Activated effector memory CD4-positive, alpha-beta T cell treated with Interleukin-2 at 50 U/mL for 16 hours (primary cell): ENCODE measurements around the gene PMM2.
"Not testable (repeated sequence)": the region's sequence is repeated elsewhere in the genome, so short reads cannot be mapped to it uniquely, and the experiment has no call there.

Source experiments
- DNase-seq: peaks from one replicate; pipeline ENCODE4 v3.0.0-alpha.2; 2020

PMM2 gene

DNA sequence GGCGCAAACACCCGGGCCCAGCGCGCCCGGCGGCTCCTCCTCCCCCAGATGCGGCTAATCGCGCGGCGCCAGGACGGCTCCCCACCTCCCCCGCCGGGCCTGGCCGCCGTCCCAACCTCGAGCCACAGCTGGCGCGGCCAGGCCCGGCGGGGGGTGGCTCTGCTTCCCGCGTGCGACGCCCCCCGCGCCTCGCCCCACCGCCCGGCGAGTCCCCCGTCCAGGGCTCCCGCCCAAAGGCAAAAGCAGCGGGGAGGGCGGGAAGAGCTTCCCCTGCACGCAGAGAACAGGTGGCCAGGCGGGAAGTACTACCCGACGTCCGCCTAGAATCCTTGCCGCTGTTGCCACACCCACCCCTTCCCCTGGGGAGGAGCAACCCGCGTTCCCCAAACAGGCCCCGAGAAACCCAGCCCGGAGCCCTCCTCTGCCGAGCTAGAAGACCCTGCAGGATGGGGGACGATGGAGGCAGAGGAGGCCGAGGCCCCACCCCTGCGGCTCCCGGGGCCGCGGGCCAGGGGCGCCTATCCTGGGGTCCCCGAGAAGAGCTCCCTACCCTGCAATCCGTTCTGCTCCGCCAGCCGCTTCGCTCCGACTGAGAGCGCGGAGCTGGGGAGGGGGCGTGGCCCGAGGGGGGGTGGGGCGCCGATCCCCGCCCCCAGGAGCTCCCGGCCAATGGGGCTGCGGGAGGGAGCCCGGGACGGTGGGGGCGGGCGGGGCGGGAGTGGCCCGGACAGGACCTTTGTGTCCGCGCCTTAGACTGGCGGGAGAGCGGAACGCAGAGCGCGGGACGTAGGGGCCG is 71.0 kb downstream of the PMM2 start, which contains the start of gene CARHSP1:
Gene CARHSP1, minus strand, starts transcription at position 591 of the 796 bp plus-strand sequence. CDS start 9,678 bp downstream, outside the sequence.
- DNase-seq, result peak; percentile 83

DNA sequence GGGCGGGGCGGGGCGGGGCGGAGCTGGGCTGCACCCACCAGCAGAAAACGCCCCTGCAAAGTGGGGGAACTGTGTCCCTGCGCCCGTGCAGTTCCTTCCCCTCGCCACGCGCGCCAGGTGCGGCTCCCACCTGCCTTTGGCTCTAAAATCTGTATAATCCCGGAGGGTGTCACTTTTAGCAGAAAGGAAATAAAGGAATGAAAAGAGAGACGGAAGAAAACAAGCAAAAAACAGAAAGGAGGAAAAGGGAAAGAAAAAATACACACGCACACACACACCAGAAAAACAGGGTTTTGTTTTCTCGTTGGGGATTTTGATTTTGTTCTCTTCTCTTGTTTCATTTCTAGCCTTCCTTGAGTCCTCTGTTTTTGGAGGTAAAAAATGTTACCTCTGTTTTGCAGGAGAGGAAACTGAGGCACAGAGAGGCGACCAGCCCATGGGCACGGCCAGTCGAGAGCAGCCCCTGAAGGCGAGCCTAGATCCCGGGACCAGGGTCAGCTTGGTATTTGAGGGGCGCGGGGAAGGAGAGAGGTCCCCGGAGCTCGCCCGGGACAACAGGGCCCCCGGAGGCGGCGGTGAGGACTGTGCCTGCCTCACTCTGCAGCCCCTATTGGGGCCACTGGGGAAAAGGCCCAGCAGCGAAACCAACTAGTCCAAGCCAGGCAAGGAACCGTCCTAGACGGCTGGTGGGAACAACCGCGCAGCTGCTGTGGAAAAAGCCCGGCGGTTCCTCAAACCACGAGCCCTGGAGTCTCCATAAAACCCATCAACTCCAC is 71.8 kb downstream of the PMM2 start:
- no peak for DNase-seq

GRCh38 chr16:8869988-8870241 is 72.3 kb downstream of the PMM2 start:
- DNase-seq, result not testable (repeated sequence)

DNA sequence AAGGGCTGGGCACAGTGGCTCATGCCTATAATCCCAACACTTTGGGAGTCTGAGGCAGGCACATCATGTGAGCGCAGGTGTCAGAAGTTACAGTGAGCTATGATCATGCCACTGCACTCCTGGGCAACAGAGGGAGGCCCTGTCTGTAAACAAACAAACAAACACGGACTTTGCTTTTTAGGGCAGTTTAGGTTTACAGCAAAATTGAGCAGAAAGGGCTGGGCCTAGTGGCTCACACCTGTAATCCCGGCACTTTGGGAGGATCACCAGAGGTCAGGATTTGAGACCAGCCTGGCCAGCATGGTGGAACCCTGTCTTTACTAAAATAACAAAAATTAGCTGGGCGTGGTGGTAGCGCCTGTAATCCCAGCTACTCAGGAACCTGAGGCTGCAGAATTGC is 74.4 kb downstream of the PMM2 start:
- no peak for DNase-seq

DNA sequence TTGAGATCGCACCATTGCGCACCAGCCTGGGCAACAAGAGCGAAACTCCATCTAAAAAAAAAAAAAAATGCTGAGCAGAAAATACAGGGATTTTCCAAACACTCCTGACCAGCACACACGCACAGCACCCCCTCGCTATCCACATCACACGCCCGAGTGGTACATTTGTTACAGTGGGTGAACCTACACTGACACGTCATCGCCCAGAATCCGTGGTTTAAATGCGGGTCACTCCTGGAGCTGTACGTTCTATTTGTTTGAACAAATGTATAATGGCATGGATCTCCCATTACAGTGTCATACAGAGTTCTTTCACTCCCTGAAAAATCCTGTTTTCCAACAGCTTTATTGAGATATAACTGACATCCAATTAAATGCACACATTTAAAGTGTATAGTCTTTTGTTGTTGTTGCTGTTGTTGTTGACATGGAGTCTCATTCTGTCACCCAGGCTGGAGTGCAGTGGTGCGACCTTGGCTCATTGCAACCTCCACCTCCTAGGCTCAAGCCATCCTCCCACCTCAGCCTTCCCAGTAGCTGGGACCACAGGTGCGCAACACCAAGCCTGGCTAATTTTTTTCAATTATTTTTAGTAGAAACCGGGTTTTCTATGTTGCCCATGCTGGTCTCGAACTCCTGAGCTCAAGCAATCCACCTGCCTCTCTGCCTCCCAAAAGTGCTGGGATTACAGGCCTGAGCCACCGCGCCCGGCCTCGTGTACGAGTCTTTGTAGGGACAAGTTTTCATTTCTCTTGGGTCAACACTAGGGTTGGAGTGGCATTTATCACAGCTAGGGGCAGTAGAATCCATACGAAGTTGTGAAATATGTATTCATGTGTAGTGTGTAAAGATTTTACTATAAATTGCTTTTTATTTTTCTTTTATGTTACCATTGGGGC is 75.6 kb downstream of the PMM2 start:
- no peak for DNase-seq

DNA sequence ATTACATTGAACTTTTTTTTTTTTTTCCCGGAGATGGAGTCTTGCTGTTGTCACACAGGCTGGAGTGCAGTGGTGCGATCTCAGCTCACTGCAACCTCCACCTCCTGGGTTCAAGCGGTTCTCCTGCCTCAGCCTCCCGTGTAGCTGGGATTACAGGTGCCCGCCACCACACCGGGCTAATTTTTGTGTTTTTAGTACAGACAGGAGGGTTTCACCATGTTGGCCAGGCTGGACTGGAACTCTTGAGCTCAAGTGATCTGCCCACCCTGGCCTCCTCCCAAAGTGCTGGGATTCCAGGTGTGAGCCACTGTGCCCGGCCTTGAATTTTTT is 76.2 kb downstream of the PMM2 start:
- not testable (repeated sequence) for DNase-seq

- no peak for DNase-seq
Measured at GRCh38 chr16:8874388-8874787, 76.7 kb downstream of the PMM2 start.

- not testable (repeated sequence) for DNase-seq
Measured at GRCh38 chr16:8875317-8875716, 77.7 kb downstream of the PMM2 start.

GRCh38 chr16:8877894-8878522 is 80.4 kb downstream of the PMM2 start:
- DNase-seq, result no peak

DNA sequence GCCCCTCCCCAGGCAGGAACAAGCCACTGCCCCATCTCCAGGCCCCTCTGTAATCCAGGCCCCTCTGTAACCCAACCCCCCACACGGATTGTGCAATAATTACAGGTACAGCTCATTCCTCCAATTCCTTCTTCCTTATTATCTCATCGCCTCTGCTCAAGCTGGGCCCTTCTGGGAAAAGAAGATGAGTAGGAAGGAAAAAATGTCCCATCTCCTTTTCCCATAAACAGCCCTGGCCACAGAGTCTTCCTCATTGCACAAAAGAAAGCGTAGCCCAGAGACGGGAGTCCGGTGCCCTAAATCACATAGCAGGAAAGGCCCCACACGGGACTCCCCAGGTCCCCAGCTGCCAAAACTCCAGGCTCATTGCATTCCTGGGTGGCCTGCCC is 80.9 kb downstream of the PMM2 start:
- DNase-seq, result no peak

DNA sequence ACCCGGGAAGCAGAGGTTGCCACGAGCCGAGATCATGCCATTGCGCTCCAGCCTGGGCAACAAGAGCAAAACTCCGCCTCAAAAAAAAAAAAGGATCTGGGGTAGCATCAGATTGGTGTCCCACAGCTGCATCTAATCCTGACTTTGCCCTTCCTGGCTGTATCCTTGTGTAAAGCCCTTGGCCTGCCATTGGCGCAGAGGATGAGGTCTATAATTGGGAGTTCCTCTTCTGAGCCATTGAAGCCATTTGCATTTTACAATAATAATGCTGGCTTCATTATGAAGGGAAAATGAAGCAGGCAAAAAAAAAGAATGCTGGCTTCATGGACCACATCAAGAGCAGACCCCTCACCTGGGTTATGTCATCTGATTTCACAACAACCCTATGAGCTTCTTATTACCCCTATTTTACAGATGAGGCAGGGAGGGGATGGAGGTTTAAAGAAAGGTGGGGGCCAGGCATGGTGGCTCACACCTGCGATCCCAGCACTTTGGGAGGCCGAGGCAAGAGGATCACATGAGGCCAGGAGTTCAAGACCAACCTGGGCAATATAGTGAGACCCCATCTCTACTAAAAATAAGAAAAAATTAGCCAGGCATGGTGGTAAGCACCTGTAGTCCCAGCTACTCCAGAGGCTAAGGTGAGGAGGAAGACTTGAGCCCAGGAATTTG is 83.3 kb downstream of the PMM2 start:
- no peak for DNase-seq

DNA sequence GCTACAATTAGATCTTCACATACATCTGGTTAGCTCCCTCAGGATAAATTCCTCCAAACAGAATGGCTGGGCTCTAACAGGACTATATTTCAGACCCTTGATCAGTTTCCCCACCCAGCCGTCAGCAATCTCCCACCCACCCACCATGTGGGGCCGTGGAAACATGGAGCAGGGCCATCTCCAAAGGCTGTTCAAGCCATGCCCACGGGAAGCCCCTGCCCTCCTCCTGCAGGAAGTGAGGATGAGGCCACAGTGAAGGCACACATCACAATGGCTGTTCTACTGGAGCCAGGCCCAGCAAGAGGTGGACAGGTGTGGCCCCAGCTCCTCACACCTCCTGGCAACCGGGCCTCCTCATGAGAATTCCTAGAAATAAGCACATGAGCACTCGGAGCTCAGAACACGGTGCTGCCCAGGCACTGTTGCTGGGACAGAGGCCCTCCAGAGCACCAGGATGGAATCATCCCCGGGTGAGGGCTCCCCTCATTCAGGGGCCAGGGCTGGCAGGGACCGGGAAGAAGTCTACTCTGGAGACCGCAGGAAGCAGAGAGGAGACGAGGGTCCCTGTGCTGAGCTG is 84.5 kb downstream of the PMM2 start, which contains the start of gene LITAFD:
Gene LITAFD, plus strand, starts transcription at position 311 of the 577 bp plus-strand sequence. CDS start 2,005 bp downstream, outside the sequence.
- DNase-seq, result no peak

DNA sequence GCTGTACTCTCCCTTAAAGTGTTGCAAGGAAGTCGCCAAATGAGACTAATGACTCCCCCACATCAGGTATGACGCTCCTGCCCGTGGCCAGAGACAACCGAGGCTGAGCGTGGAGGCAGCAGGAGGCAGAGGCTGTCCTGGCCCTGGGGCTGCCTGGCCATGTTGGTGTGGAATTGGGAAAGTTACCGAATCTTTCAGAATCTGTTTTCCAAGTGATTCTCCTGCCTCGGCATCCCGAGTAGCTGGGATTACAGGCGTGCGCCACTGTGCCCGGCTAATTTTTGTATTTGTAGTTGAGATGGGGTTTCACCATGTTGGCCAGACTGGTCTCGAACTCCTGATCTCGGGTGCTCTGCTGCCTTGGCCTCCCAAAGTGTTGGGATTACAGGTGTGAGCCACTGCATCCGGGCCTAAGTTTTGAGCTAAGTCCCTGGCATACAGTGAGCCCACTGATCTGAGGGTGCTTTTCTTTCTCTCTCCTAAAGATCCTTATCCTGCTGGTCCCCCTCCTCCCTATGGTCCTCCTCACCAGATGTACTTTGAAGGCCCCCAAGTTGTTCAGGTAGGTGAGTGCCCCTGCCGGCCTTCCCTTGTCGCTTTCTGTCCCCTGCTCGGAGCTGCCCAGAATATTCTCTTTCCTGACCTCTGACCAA is 85.2 kb downstream of the PMM2 start:
- no peak for DNase-seq

DNA sequence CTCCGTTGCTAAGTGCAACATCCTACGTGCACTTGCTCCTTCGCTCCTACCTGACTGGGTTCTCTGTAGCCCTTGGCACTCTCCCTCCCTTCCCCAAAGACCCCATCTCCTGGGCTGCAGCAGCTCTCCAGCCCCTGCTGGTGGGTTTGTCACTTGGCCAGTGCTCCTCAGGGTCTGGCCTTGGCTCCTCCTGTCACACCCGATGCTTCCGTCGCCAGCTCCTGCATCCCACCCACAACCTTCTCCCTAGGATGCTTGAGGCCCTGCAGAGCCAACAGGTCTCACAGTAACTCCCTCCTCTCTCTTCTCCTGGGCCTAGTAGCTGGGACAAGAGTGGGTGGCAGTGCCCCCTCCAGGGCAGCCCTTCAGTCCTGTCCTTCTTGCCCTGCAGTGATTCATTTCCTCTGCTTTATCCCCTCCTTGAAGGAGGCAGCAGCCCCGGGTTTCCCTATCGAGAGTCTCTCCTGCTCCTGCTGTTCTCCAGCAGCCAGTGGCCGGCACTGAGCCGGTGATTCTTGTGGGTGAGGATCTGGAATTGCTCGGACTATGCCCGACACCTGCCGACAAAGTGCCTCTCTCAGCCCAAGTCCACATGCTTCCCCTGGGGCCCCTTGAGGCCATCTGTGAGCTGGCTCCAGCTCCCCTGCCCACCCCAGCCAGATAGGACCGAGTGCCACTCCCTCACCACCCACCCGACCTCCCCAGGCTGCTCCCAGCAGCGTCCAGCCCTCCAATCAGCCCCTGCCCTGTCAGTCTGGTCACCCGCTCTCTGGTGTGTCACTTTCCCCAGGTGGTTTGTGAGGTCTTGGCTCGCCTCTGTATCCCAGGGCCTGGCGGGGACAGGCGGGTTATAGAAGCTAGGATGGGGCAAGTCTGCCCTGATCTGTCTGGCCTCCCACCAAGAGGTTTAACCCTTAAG is 88.3 kb downstream of the PMM2 start:
- no peak for DNase-seq

- DNase-seq, result no peak
Measured at GRCh38 chr16:8886593-8887430, 89.2 kb downstream of the PMM2 start.

DNA sequence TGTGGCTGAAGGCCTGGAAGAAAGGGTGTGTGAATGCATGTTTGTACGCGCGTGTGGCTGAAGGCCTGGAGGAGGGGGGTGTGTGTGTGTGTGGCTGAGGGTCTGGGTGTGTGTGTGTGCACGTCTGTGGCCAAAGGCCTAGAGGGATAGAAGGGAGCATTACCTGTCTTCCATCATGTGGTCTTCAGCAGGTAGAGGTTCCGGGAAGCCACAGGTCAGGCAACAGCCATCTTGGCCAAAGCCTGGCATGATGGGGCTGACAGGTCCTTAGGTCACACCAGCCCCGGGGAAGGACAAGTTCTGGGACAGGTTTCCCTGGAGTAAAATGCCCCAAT is 89.8 kb downstream of the PMM2 start:
- no peak for DNase-seq

DNA sequence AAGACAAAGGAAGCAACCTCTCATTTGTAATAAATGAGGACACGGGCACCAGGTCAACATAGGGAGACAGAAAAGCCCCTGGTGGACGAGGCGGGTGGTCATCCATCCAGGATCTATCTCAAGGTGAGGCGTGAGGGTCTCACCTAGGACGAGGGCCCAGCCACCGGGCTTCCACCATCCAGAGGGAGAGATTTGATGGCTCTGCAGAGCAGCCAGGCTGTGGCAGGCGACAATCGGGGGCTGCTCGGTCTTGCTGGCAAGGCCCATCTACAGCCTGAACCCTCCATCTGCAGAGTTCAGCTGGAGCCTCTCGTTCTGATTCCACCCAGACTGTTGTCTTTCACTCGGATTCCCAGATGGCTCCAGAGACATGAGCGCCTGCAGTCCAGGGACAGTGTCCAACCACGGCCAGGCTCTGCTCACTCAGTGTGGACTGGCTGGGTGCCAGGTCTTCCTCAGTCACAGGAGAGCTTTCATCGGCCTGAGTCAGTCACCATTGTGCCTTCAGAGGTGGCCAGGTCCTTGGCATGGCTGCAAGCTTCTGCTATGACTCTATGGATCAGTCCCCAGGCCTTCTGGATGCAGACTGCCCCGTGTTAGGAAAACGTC is 90.4 kb downstream of the PMM2 start:
- no peak for DNase-seq

- no peak for DNase-seq
Measured at GRCh38 chr16:8888951-8889892, 91.6 kb downstream of the PMM2 start.
